IMR-90 (cell line): ENCODE measurements around the gene GRAMD4. TPM values are rescaled to one million over a fixed set of nuclear protein-coding genes. Genes with fewer than 3 reads are reported as not detected.

Experiments
- ATAC-seq: fragments of 200-7000 bp; cut with Tn5 transposase; 2 replicates; pipeline ENCODE4 v1.9.1; 2020; ENCODE audit warnings: low read depth, mild to moderate bottlenecking, moderate library complexity
- BruUV-seq: library from RNA; stranded (reverse); fragments of 400-500 nt; replicated peaks from 2 replicates; lab custom pipeline; 2021; lab: Mats Ljungman, UMichigan
- CTCF ChIA-PET: fragments of 300-600 bp; formaldehyde crosslinking; extraction: SDS; loops from one replicate; lab custom pipeline; 2021; ENCODE audit warnings: antibody characterized with exemption; lab: Yijun Ruan, JAX
- POLR2A ChIA-PET: fragments of 300-600 bp; sonication (Branson Sonifier 250); formaldehyde crosslinking; loops from one replicate; lab custom pipeline; 2022; ENCODE audit warnings: antibody characterized with exemption; ENCODE audit not compliant: unreplicated experiment; lab: Charles Lee
- DNase-seq: peaks from one replicate; pipeline ENCODE4 v3.0.0; 2013
- H2AFZ ChIP-seq: replicated peaks from 2 replicates; pipeline ENCODE3; 2013; ENCODE audit warnings: low read length, mild to moderate bottlenecking; ENCODE audit not compliant: poor library complexity
- H2AK5ac ChIP-seq: 2 replicates; pipeline ENCODE4 v1.6.1; 2013; ENCODE audit warnings: low read depth, low read length, inconsistent platforms
- H2AK9ac ChIP-seq: replicated peaks from 2 replicates; pipeline ENCODE3; 2013; ENCODE audit warnings: mild to moderate bottlenecking, low read depth, low read length, moderate library complexity; ENCODE audit not compliant: poor library complexity
- H2BK120ac ChIP-seq: 2 replicates; pipeline ENCODE4 v1.6.1; 2013; ENCODE audit warnings: low read depth, low read length, inconsistent platforms
- H2BK15ac ChIP-seq: 3 replicates; pipeline ENCODE4 v1.6.1; 2013; ENCODE audit warnings: low read depth, low read length, inconsistent platforms
- H2BK20ac ChIP-seq: 2 replicates; pipeline ENCODE4 v1.6.1; 2013; ENCODE audit warnings: low read depth, mild to moderate bottlenecking, inconsistent platforms, low read length, moderate library complexity
- H2BK5ac ChIP-seq: 2 replicates; pipeline ENCODE4 v1.6.1; 2013; ENCODE audit warnings: mild to moderate bottlenecking, low read depth, low read length, inconsistent platforms; ENCODE audit not compliant: poor library complexity, severe bottlenecking
- H3K14ac ChIP-seq: replicated peaks from 2 replicates; pipeline ENCODE4 v1.6.1; 2013; ENCODE audit warnings: low read depth, low read length, inconsistent platforms
- H3K18ac ChIP-seq: 2 replicates; pipeline ENCODE4 v1.6.1; 2013; ENCODE audit warnings: low read depth, low read length, control low read depth
- H3K23ac ChIP-seq: 2 replicates; pipeline ENCODE4 v1.6.1; 2013; ENCODE audit warnings: low read depth, low read length, inconsistent platforms
- H3K27ac ChIP-seq: 2 replicates; pipeline ENCODE4 v1.5.1; 2013; ENCODE audit warnings: mild to moderate bottlenecking, control low read depth, low read length; ENCODE audit not compliant: insufficient read depth
- H3K27me3 ChIP-seq: 2 replicates; pipeline ENCODE4 v1.6.1; 2013; ENCODE audit warnings: low read length; ENCODE audit not compliant: control insufficient read depth, insufficient read depth
- H3K36me3 ChIP-seq: 2 replicates; pipeline ENCODE4 v1.6.1; 2013; ENCODE audit warnings: low read length, mixed read lengths; ENCODE audit not compliant: control insufficient read depth, insufficient read depth
- H3K4ac ChIP-seq: 2 replicates; pipeline ENCODE4 v1.6.1; 2013; ENCODE audit warnings: low read depth, low read length, inconsistent platforms
- H3K4me1 ChIP-seq: 2 replicates; pipeline ENCODE4 v1.6.1; 2013; ENCODE audit warnings: low read length, mixed read lengths; ENCODE audit not compliant: control insufficient read depth, insufficient read depth
- H3K4me2 ChIP-seq: 2 replicates; pipeline ENCODE4 v1.6.1; 2013; ENCODE audit warnings: low read depth, mild to moderate bottlenecking, control low read depth, low read length, moderate library complexity
- H3K4me3 ChIP-seq: 2 replicates; pipeline ENCODE4 v1.5.1; 2013; ENCODE audit warnings: low read depth, mild to moderate bottlenecking, control low read depth, low read length, moderate library complexity; ENCODE audit not compliant: insufficient read depth
- H3K56ac ChIP-seq: 2 replicates; pipeline ENCODE4 v1.6.1; 2013; ENCODE audit warnings: low read length, inconsistent platforms; ENCODE audit not compliant: insufficient read depth; ENCODE audit errors: extremely low read depth
- H3K79me1 ChIP-seq, 2 experiments: 2 replicates each; pipeline ENCODE4 v1.6.1; 2013; ENCODE audit warnings: low read length in 2 of 2, inconsistent platforms in 1 of 2, low read depth in 1 of 2
- H3K9ac ChIP-seq: 2 replicates; pipeline ENCODE4 v1.6.1; 2013; ENCODE audit warnings: low read depth, low read length, control low read depth
- H3K9me1 ChIP-seq: 2 replicates; pipeline ENCODE4 v1.6.1; 2013; ENCODE audit warnings: low read length, inconsistent platforms; ENCODE audit not compliant: insufficient read depth
- H3K9me3 ChIP-seq: 2 replicates; pipeline ENCODE4 v1.6.1; 2013; ENCODE audit warnings: low read length; ENCODE audit not compliant: control insufficient read depth, insufficient read depth
- H4K20me1 ChIP-seq: 2 replicates; pipeline ENCODE4 v1.6.1; 2013; ENCODE audit warnings: low read length, inconsistent platforms; ENCODE audit not compliant: insufficient read depth
- H4K5ac ChIP-seq: 2 replicates; pipeline ENCODE4 v1.6.1; 2013; ENCODE audit warnings: mild to moderate bottlenecking, low read depth, low read length, control low read depth
- H4K8ac ChIP-seq, 2 experiments: 2 replicates each; pipeline ENCODE4 v1.6.1; 2013; ENCODE audit warnings: low read depth in 2 of 2, low read length in 2 of 2, control low read depth in 1 of 2, inconsistent platforms in 1 of 2
- H4K91ac ChIP-seq: 2 replicates; pipeline ENCODE4 v1.6.1; 2013; ENCODE audit warnings: low read depth, low read length, inconsistent platforms; ENCODE audit not compliant: insufficient read depth
- RAD21 ChIP-seq: IDR thresholded peaks from 2 replicates; pipeline ENCODE4 v1.6.1; 2012; ENCODE audit warnings: low read length, improper control_type of control experiment
- RCOR1 ChIP-seq: IDR thresholded peaks from 2 replicates; pipeline ENCODE4 v1.6.1; 2012; ENCODE audit warnings: mild to moderate bottlenecking, low read length, improper control_type of control experiment; ENCODE audit not compliant: insufficient replicate concordance
- SMC3 ChIP-seq: fragments of 150-350 bp; IDR thresholded peaks from 2 replicates; pipeline ENCODE4 v1.6.1; 2016; ENCODE audit warnings: low read depth, mild to moderate bottlenecking, antibody characterized with exemption, low read length, moderate library complexity
- USF2 ChIP-seq: fragments of 150-350 bp; IDR thresholded peaks from 2 replicates; pipeline ENCODE4 v1.6.1; 2017; ENCODE audit warnings: mild to moderate bottlenecking, antibody characterized with exemption, low read length, low read depth
- WGBS, 2 experiments: methylation state at CpG; one replicate each; pipeline versions ENCODE4 v1.1.5 to v1.1.7; 2013; ENCODE audit warnings: missing lambda C conversion rate in 2 of 2; ENCODE audit not compliant: insufficient read length in 1 of 2; ENCODE audit errors: extremely low coverage in 2 of 2; 5-methylcytosine and 5-hydroxymethylcytosine counted together
- dilution Hi-C: fragments of 300-500 bp; cut with HindIII; formaldehyde crosslinking; loops from one replicate; pipeline ENCODE4 v1.14.3; 2018; ENCODE audit warnings: low sequenced_read_pairs; ENCODE audit not compliant: unreplicated experiment
- in situ Hi-C: fragments of 300-500 bp; cut with MboI; formaldehyde crosslinking; loops from 3 replicates; pipeline ENCODE4 v1.14.3; 2019; ENCODE audit warnings: low sequenced_read_pairs, inconsistent platforms, mixed read lengths
- intact Hi-C: fragments of 100-400 bp; cut with micrococcal nuclease; formaldehyde crosslinking; loops from 2 replicates; pipeline ENCODE4 v1.10.0; 2022
- polyA plus RNA-seq, 3 experiments: library from polyadenylated mRNA; depleted of rRNA; stranded (reverse); fragments of >200 nt; gene quantifications; 2 replicates each; pipeline ENCODE4 v1.2.3, GENCODE V29; 2012; ENCODE audit warnings: low replicate concordance in 1 of 3
- total RNA-seq: library from RNA; depleted of rRNA; stranded (reverse); fragments of >200 nt; gene quantifications from 2 replicates; pipeline ENCODE4 v1.2.3, GENCODE V29; 2012

The GRAMD4 gene
- total and polyA plus RNA-seq, 2 of the 4 experiments (the other 2 are of a cell fraction): 2.7 to 5.8 TPM

GRCh38 chr22:46664301-46664855 lies 44.2 kb downstream of the GRAMD4 start:
- H3K79me1 ChIP-seq: no peaks in the 10 kb centered on the region
- H2AK5ac ChIP-seq: no peak overlapping the region
- H2AK9ac ChIP-seq: no peak overlapping the region
- ATAC-seq: no peak
- ChIA-PET POLR2A (no interaction called here), CTCF (no interaction called here)
- H3K4me3 ChIP-seq: no peak overlapping the region
- H3K23ac ChIP-seq: no peak overlapping the region
- WGBS, 2 experiments: 92% methylated on average over 9 of the region's 13 CpGs; no CpG with 5 or more reads in 1 of the 2 experiments
- H3K18ac ChIP-seq: no peak overlapping the region
- no peaks in the 10 kb centered on the region for H3K9me3 ChIP-seq
- no peak overlapping the region for H3K27ac ChIP-seq
- H3K9me1 ChIP-seq: peaks cover 2% of the 10 kb centered on the region; the same call in 1 of the 2 replicates
- no peaks in the 10 kb centered on the region for H4K20me1 ChIP-seq
- no peak overlapping the region for H3K56ac ChIP-seq
- no TSS peak for BruUV-seq
- no peak overlapping the region for H2BK120ac ChIP-seq
- no peak overlapping the region for H2BK15ac ChIP-seq
- no peak overlapping the region for H3K9ac ChIP-seq
- in situ Hi-C loops (no loop called here), intact Hi-C loops (no loop called here), dilution Hi-C loops (no loop called here)
- no peak overlapping the region for H2AFZ ChIP-seq
- DNase-seq: no peak
- no peak overlapping the region for H4K91ac ChIP-seq
- H3K4ac ChIP-seq: no peak overlapping the region
- H3K14ac ChIP-seq: no peak overlapping the region
- no peak overlapping the region for H4K5ac ChIP-seq
- no peak overlapping the region for H2BK5ac ChIP-seq
- peaks cover 46% of the 10 kb centered on the region for H3K36me3 ChIP-seq
- H3K4me1 ChIP-seq: peaks cover 2% of the 10 kb centered on the region; the same call in 1 of the 2 replicates
- no peak overlapping the region for H4K8ac ChIP-seq
- no peak overlapping the region for H3K4me2 ChIP-seq
- no peak overlapping the region for H2BK20ac ChIP-seq
- TF ChIP-seq SMC3 (no peak), RAD21 (no peak), RCOR1 (no peak), USF2 (no peak)
- H3K27me3 ChIP-seq: no peaks in the 10 kb centered on the region
